Activated T-cell treated with anti-CD3 and anti-CD28 coated beads, Interleukin-2, amount 50 U/mL, for 4 hours (primary cell): ENCODE data around the gene GNAT2. TPM values are rescaled to one million over a fixed set of nuclear protein-coding genes. Genes with fewer than 3 reads are reported as not detected.

Experiments used
- total RNA-seq, 3 donors: library from RNA; stranded (reverse); gene quantifications; one replicate each; pipeline ENCODE4 v1.2.1, GENCODE V29; 2021

Gene GNAT2
- total RNA-seq, 3 donors from 2014 or later, result 0.19 to 1.1 (median 0.24) TPM

Other genes with a start within 250 kb of the GNAT2 start
- gene SORT1, start 221.7 kb downstream of the GNAT2 start, total RNA-seq, result 1 to 10 TPM; 1.1 to 1.6 (median 1.2) TPM
- gene PSMA5, start 193.2 kb downstream of the GNAT2 start, total RNA-seq, result 100 to 1,000 TPM; 298 to 351 (median 300) TPM
- under 1 TPM in 2 of 3 donors, not detected in 1; 0.13 to 0.37 TPM for gene SYPL2, start 153.1 kb downstream of the GNAT2 start, total RNA-seq
- gene ATXN7L2, start 135.7 kb downstream of the GNAT2 start, total RNA-seq, result 10 to 100 TPM; 19.5 to 23.8 (median 23.6) TPM
- 10 to 100 TPM in 2 of 3 donors, 1 to 10 TPM in 1; 9.0 to 11.1 (median 10.6) TPM for gene CYB561D1, start 125.5 kb downstream of the GNAT2 start, total RNA-seq
- gene AMIGO1, start 109.9 kb downstream of the GNAT2 start, total RNA-seq, result 1 to 10 TPM; 2.9 to 4.5 (median 4.0) TPM
- not detected for gene GPR61, start 79.7 kb downstream of the GNAT2 start, total RNA-seq
- gene GNAI3, start 71.0 kb downstream of the GNAT2 start, total RNA-seq, result 1 to 10 TPM; 8.6 to 8.9 (median 8.6) TPM
- 100 to 1,000 TPM; 150 to 165 (median 151) TPM for gene AMPD2, start 221 bp upstream of the GNAT2 start, total RNA-seq
- gene GSTM4, start 36.5 kb upstream of the GNAT2 start, total RNA-seq, result 1 to 10 TPM; 3.7 to 6.9 (median 4.1) TPM
- 1 to 10 TPM; 4.0 to 5.3 (median 4.4) TPM for gene GSTM2, start 48.4 kb upstream of the GNAT2 start, total RNA-seq
- gene GSTM1, start 68.2 kb upstream of the GNAT2 start, total RNA-seq, result 10 to 100 TPM in 2 of 3 donors, not detected in 1; 30.4 to 60.0 TPM
- under 1 TPM in 1 of 3 donors, not detected in 2; 0.05 TPM for gene GSTM5, start 92.6 kb upstream of the GNAT2 start, total RNA-seq
- gene GSTM3, start 121.4 kb upstream of the GNAT2 start, total RNA-seq, result 10 to 100 TPM; 11.5 to 21.6 (median 11.7) TPM
- not detected for gene EPS8L3, start 144.3 kb upstream of the GNAT2 start, total RNA-seq